SK-N-SH (cell line): ENCODE results near the gene THBS2. TPM values are rescaled to one million over a fixed set of nuclear protein-coding genes. Genes with fewer than 3 reads are reported as not detected.

Experiments
- CTCF ChIA-PET: fragments of 300-600, 350-600 bp; formaldehyde crosslinking; extraction: SDS; loops from one replicate; lab custom pipeline; 2021; lab: Yijun Ruan, JAX
- POLR2A ChIA-PET: fragments of 350-600 bp; sonication (Branson Sonifier 250); formaldehyde crosslinking; extraction: SDS; loops from one replicate; lab custom pipeline; 2020; ENCODE audit warnings: antibody characterized with exemption, inconsistent platforms; lab: Yijun Ruan, JAX
- DNase-seq: peaks from one replicate; pipeline ENCODE4 v3.0.0; 2012
- H2AFZ ChIP-seq: fragments of 200-600 bp; sonication (generic); 2 replicates; pipeline ENCODE4 v1.8.1; 2016; ENCODE audit warnings: antibody characterized with exemption, mild to moderate bottlenecking, low read depth
- H3F3A ChIP-seq: fragments of 200-600 bp; sonication (generic); replicated peaks from 2 replicates; pipeline ENCODE3; 2016; ENCODE audit warnings: antibody characterized with exemption, mild to moderate bottlenecking; ENCODE audit not compliant: insufficient read depth
- H3K27ac ChIP-seq, 2 experiments: fragments of 200-500 bp in 1 of 2; fragments of 200-600 bp in 1 of 2; sonication (Bioruptor generic) in 1 of 2; sonication (generic), shearing (Covaris generic) in 1 of 2; 2 replicates each; pipeline versions ENCODE4 v1.5.1 to v1.6.1; 2014 to 2016; ENCODE audit warnings: low read depth in 2 of 2, inconsistent platforms in 1 of 2, low read length in 1 of 2, mild to moderate bottlenecking in 1 of 2, mixed read lengths in 1 of 2
- H3K27me3 ChIP-seq: fragments of 200-600 bp; sonication (generic), shearing (Covaris generic); 2 replicates; pipeline ENCODE4 v1.6.1; 2016; ENCODE audit warnings: mixed run types; ENCODE audit not compliant: insufficient read depth
- H3K36me3 ChIP-seq, 2 experiments: fragments of 200-500 bp in 1 of 2; fragments of 200-600 bp in 1 of 2; sonication (Bioruptor generic) in 1 of 2; sonication (generic) in 1 of 2; replicated peaks in 1 of 2; 2 replicates each; pipeline versions ENCODE3 to v1.5.1; 2014 to 2016; ENCODE audit warnings: low read length in 1 of 2, mild to moderate bottlenecking in 1 of 2; ENCODE audit not compliant: insufficient read depth in 2 of 2, control insufficient read depth in 1 of 2
- H3K4me1 ChIP-seq, 2 experiments: fragments of 200-500 bp in 1 of 2; fragments of 200-600 bp in 1 of 2; sonication (Bioruptor generic) in 1 of 2; sonication (generic), shearing (Covaris generic) in 1 of 2; 2 replicates each; pipeline versions ENCODE4 v1.5.1 to v1.6.1; 2014 to 2016; ENCODE audit warnings: low read depth in 1 of 2, low read length in 1 of 2, mixed run types in 1 of 2; ENCODE audit not compliant: insufficient read depth in 2 of 2, control insufficient read depth in 1 of 2
- H3K4me2 ChIP-seq: fragments of 200-600 bp; sonication (generic), shearing (Covaris generic); 2 replicates; pipeline ENCODE4 v1.6.1; 2017; ENCODE audit warnings: mixed run types
- H3K4me3 ChIP-seq, 2 experiments: fragments of 200-500 bp in 1 of 2; fragments of 200-600 bp in 1 of 2; sonication (Bioruptor generic) in 1 of 2; sonication (generic), shearing (Covaris generic) in 1 of 2; 2 replicates each; pipeline versions ENCODE4 v1.5.1 to v1.8.1; 2014 to 2016; ENCODE audit warnings: low read depth in 2 of 2, inconsistent platforms in 1 of 2, low read length in 1 of 2, mild to moderate bottlenecking in 1 of 2, mixed read lengths in 1 of 2, moderate library complexity in 1 of 2
- H3K79me2 ChIP-seq: fragments of 200-600 bp; sonication (generic); 2 replicates; pipeline ENCODE4 v1.8.1; 2017; ENCODE audit warnings: mild to moderate bottlenecking; ENCODE audit not compliant: insufficient read depth
- H3K9ac ChIP-seq: fragments of 200-600 bp; sonication (generic); 2 replicates; pipeline ENCODE4 v1.6.1; 2017; ENCODE audit warnings: mixed run types
- H3K9me2 ChIP-seq: fragments of 200-600 bp; sonication (generic); 2 replicates; pipeline ENCODE4 v1.6.1; 2017; ENCODE audit warnings: mixed run types
- H3K9me3 ChIP-seq: fragments of 200-600 bp; sonication (generic); 2 replicates; pipeline ENCODE4 v1.6.1; 2017; ENCODE audit warnings: mixed run types, mild to moderate bottlenecking, moderate library complexity
- H4K20me1 ChIP-seq: fragments of 200-600 bp; sonication (generic); 2 replicates; pipeline ENCODE4 v1.6.1; 2017; ENCODE audit warnings: mild to moderate bottlenecking, mixed run types; ENCODE audit not compliant: insufficient read depth
- CTCF ChIP-seq: fragments of 200-600 bp; sonication (generic); IDR thresholded peaks from 2 replicates; pipeline ENCODE4 v1.6.1; 2017; ENCODE audit warnings: antibody characterized with exemption, mild to moderate bottlenecking, moderate library complexity
- EP300 ChIP-seq, 2 experiments: IDR thresholded peaks; 2 replicates each; pipeline versions ENCODE4 v1.4.0 to v1.6.1; 2012; ENCODE audit warnings: borderline replicate concordance in 1 of 2, low read depth in 1 of 2, low read length in 1 of 2
- EZH2phosphoT487 ChIP-seq: fragments of 200-600 bp; sonication (generic); IDR thresholded peaks from 2 replicates; pipeline ENCODE4 v1.6.1; 2017; ENCODE audit warnings: low read depth, mixed run types, mild to moderate bottlenecking, antibody characterized with exemption, moderate library complexity, borderline replicate concordance
- FOSL2 ChIP-seq: IDR thresholded peaks from 2 replicates; pipeline ENCODE4 v1.4.0; 2012; ENCODE audit warnings: low read depth, mild to moderate bottlenecking, moderate library complexity, borderline replicate concordance
- FOXM1 ChIP-seq: IDR thresholded peaks from 2 replicates; pipeline ENCODE4 v1.4.0; 2012; ENCODE audit warnings: low read depth, mild to moderate bottlenecking
- GATA2 ChIP-seq: sonication (generic); formaldehyde crosslinking; IDR thresholded peaks from 2 replicates; pipeline ENCODE4 v1.5.0; 2020; ENCODE audit warnings: mild to moderate bottlenecking, missing genetic modification reagents
- JUND ChIP-seq: IDR thresholded peaks from 2 replicates; pipeline ENCODE4 v1.4.0; 2012
- MEF2A ChIP-seq: IDR thresholded peaks from 2 replicates; pipeline ENCODE4 v1.4.0; 2012; ENCODE audit warnings: low read depth, borderline replicate concordance
- MXI1 ChIP-seq: IDR thresholded peaks from 2 replicates; pipeline ENCODE4 v1.6.1; 2012; ENCODE audit warnings: mild to moderate bottlenecking, low read depth, low read length, improper control_type of control experiment
- RAD21 ChIP-seq: IDR thresholded peaks from 2 replicates; pipeline ENCODE4 v1.6.1; 2012; ENCODE audit warnings: mild to moderate bottlenecking, low read length
- RCOR1 ChIP-seq: fragments of 150-350 bp; IDR thresholded peaks from 2 replicates; pipeline ENCODE4 v1.6.1; 2017; ENCODE audit warnings: antibody characterized with exemption, low read length
- RFX5 ChIP-seq: IDR thresholded peaks from 2 replicates; pipeline ENCODE4 v1.6.1; 2012; ENCODE audit warnings: mild to moderate bottlenecking, improper control_type of control experiment, low read length
- SIN3A ChIP-seq: IDR thresholded peaks from 2 replicates; pipeline ENCODE4 v1.6.1; 2012; ENCODE audit warnings: low read depth, mild to moderate bottlenecking, low read length, moderate library complexity, borderline replicate concordance
- SMC3 ChIP-seq: IDR thresholded peaks from 2 replicates; pipeline ENCODE4 v1.6.1; 2012; ENCODE audit warnings: low read depth, low read length, improper control_type of control experiment
- TCF12 ChIP-seq: IDR thresholded peaks from 2 replicates; pipeline ENCODE4 v1.4.0; 2012
- ZBTB33 ChIP-seq: IDR thresholded peaks from 2 replicates; pipeline ENCODE4 v1.4.0; 2012; ENCODE audit warnings: low read depth, borderline replicate concordance
- WGBS: methylation state at CpG from one replicate; pipeline ENCODE4 v1.1.6; 2017; ENCODE audit warnings: low lambda C conversion rate; 5-methylcytosine and 5-hydroxymethylcytosine counted together
- polyA plus RNA-seq, 3 experiments: library from polyadenylated mRNA; depleted of rRNA; stranded (reverse); fragments of >200 nt; gene quantifications; 2 replicates each; pipeline ENCODE4 v1.2.3, GENCODE V29; 2012
- TF ChIP-seq, protein P1 (sequence below): fragments of 150-350 bp; IDR thresholded peaks from 2 replicates; pipeline ENCODE4 v1.6.1; 2016; ENCODE audit warnings: mild to moderate bottlenecking, low read depth, low read length

Gene THBS2
- polyA plus RNA-seq, 1 of the 3 experiments (the other 2 are of a cell fraction): 166 TPM

DNA sequence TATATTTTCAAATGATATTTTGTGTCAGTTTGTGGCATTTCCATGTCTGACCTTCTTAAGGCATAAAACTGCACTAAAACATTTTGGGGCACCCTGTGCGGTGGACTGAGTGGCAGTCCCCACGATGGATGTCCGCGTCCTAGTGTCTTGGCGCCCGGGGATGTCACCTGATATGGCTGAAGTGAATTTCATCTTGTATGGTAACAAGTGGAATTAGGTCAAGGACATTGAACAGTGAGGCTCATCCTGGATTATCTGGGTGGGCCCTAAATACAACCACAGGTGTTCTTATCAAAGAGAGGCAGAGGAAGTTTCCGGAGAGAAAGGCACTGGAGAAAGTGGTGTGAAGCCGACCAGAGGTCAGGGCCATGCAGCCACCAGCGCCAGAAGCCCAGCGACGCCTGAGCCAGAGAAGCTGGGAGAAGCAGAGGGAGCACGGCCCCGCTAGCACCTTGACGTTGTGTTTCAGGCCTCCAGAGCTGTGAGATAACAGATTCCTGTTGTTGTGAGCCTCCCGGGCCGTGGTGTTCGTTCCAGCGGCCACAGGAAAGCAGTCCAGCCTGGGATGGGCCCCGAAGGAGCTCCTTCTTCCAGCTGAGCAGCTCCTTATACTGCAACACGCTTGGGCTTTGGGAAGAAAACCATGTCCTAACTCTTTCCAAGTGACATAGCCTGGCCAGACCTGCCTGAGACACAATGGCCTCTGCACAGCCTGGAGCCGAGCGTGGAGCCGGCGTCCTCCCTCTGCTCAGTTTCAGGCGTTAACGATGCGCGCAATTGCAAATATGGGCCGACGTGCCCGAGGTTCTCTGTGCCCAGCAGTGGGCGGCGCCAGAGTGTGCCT is 22.5 kb downstream of the THBS2 start:
- no peaks in the 10 kb centered on the region for H3K79me2 ChIP-seq
- no peak overlapping the region for H3K4me3 ChIP-seq
- 85% methylated on average over 20 of the region's 33 CpGs for WGBS
- H3K4me2 ChIP-seq: no peak overlapping the region
- no peak overlapping the region for H3K9ac ChIP-seq
- H3K9me2 ChIP-seq: no peaks in the 10 kb centered on the region
- H3K27ac ChIP-seq: no peak overlapping the region
- no peaks in the 10 kb centered on the region for H3K27me3 ChIP-seq
- no peaks in the 10 kb centered on the region for H4K20me1 ChIP-seq
- H3K4me1 ChIP-seq: no peaks in the 10 kb centered on the region
- TF ChIP-seq RCOR1 (no peak), TCF12 (no peak), GATA2 (no peak)
- TF ChIP-seq, protein P1, sequence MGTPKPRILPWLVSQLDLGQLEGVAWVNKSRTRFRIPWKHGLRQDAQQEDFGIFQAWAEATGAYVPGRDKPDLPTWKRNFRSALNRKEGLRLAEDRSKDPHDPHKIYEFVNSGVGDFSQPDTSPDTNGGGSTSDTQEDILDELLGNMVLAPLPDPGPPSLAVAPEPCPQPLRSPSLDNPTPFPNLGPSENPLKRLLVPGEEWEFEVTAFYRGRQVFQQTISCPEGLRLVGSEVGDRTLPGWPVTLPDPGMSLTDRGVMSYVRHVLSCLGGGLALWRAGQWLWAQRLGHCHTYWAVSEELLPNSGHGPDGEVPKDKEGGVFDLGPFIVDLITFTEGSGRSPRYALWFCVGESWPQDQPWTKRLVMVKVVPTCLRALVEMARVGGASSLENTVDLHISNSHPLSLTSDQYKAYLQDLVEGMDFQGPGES: no peak
- no peak overlapping the region for H2AFZ ChIP-seq
- H3F3A ChIP-seq: peaks cover 4% of the 10 kb centered on the region
- ChIA-PET POLR2A (no interaction called here), CTCF (no interaction called here)
- DNase-seq: no peak
- no peaks in the 10 kb centered on the region for H3K9me3 ChIP-seq
- peaks cover 7 to 28% of the 10 kb centered on the region in 2 experiments for H3K36me3 ChIP-seq

- H3K9ac ChIP-seq: no peak overlapping the region
- DNase-seq: no peak
- CTCF ChIA-PET: no interaction called here
- POLR2A ChIA-PET: no interaction called here
- peaks cover 10 to 35% of the 10 kb centered on the region in 2 experiments for H3K36me3 ChIP-seq
- TF ChIP-seq RFX5 (no peak), CTCF (no peak), RAD21 (no peak), SIN3A (no peak), FOSL2 (no peak), GATA2 (no peak), SMC3 (no peak), JUND (no peak), ZBTB33 (no peak), EZH2phosphoT487 (no peak), MXI1 (no peak), FOXM1 (no peak), MEF2A (no peak), EP300 (IDR thresholded peaks at IDR 0.05; ENCODE audit: borderline replicate concordance in 1 of 2, low read depth in 1 of 2, low read length in 1 of 2) (no peak)
- peaks cover 4% of the 10 kb centered on the region for H3F3A ChIP-seq
- H4K20me1 ChIP-seq: no peaks in the 10 kb centered on the region
- H3K9me2 ChIP-seq: no peaks in the 10 kb centered on the region
- no peaks in the 10 kb centered on the region for H3K9me3 ChIP-seq
- 62% methylated on average over 9 of the region's 9 CpGs for WGBS
- no peaks in the 10 kb centered on the region for H3K79me2 ChIP-seq
- H2AFZ ChIP-seq: no peak overlapping the region
- no peak overlapping the region for H3K4me3 ChIP-seq
- H3K4me1 ChIP-seq: no peaks in the 10 kb centered on the region
- H3K4me2 ChIP-seq: no peak overlapping the region
- H3K27me3 ChIP-seq: no peaks in the 10 kb centered on the region
- H3K27ac ChIP-seq: no peak overlapping the region
Measured at GRCh38 chr6:169230322-169230665, 23.4 kb downstream of the THBS2 start.
